HG02588 (cell line): ENCODE results near the gene TRIM39.
"Not testable (repeated sequence)": the region's sequence is repeated elsewhere in the genome, so short reads cannot be mapped to it uniquely, and the experiment has no call there.

Experiments
- ATAC-seq: cut with Tn5 transposase; IDR thresholded peaks from one replicate; pipeline ENCODE4 v1.9.1; 2021; ENCODE audit warnings: mild to moderate bottlenecking, moderate library complexity; ENCODE audit not compliant: unreplicated experiment

The TRIM39 gene

DNA sequence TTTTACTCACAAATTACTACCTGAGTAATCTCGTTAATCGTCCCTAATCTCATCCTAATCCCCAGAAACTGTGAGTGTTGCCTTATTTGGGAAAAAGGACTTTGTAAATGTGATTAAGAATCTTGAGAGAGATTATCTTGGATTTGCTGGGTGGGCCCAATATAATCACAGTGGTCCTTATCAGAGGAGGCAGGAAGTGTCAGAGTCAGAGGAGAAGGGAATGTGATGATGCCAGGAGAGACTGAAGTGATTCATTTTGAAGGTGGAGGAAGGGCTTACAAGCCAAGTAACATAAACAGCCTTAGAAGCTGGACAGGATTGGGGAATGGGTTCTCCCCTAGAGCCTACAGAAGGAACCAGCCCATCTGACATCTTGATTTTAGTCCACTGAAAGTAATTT lies 34.9 kb downstream of the TRIM39 start:
- ATAC-seq = no peak

GRCh38 chr6:30363459-30363858 lies 36.7 kb downstream of the TRIM39 start:
- no peak for ATAC-seq

DNA sequence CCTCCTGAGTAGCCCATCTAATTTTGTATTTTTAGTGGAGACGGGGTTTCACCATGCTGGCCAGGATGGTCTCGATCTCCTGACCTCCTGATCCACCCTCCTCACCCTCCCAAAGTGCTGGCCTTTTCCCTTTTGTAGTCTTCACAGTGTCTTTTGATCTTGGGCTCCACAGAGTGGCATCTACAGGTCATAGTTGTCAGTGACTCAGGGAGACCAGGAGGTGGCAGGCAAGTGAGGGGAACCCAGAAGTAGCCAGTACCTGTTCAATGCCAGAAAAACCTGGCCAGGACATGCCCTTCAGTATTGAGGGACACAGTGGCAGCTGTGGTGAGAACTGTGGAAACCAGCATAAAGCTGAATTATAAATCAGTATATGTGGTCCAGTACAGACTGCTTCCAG lies 37.9 kb downstream of the TRIM39 start:
- ATAC-seq = no peak

DNA sequence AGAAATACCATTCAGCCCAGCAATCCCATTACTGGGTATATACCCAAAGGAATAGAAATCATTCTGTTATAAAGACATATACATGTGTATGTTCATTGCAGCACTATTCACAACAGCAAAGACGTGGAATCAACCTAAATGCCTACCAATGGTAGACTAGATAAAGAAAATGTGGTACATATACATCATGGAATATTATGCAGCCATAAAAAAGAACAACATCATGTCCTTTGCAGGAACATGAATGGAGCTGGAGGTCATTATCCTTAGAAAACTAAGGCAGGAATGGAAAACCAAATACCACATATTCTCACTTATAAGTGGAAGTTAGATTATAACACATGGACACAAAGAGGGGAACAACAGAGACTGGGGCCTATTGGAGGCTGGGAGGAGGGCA lies 42.6 kb downstream of the TRIM39 start:
- not testable (repeated sequence) for ATAC-seq

GRCh38 chr6:30378290-30378937 lies 51.7 kb downstream of the TRIM39 start:
- no peak for ATAC-seq

GRCh38 chr6:30380464-30380863 lies 53.7 kb downstream of the TRIM39 start:
- no peak for ATAC-seq

DNA sequence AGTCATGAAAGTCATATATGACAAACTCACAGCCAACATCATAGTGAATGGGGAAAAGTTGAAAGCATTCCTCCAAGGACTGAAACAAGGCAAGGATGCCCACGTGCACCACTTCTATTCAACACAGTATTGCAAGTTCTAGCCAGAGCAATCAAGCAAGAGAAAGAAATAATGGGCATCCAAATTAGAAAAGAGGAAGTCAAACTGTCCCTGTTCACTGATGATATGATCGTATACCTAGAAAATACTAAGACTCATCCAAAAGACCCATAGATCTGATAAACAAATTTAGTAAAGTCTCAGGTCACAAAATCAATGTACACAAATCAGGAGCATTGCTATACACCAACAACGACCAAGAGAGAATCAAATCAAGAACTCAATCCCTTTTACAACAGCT lies 59.4 kb downstream of the TRIM39 start:
- ATAC-seq = no peak

DNA sequence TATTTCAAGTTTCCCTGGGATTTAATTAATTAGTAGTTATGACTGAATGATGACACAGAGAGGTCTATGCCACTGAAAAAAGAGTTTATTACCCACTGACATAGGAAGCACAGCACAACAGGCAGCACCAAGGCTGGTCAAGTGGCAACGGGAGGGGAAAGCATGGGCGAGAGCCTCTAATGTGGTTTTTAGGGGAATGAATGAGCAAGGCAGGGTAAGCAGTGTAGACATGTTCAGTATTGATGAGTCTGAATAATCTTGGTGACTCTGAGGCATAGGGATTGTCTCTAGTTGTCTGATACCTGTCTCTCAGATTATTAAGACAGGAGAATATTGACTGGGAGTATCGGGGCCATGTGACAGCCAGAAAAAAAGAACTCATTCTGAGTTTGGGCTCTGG lies 64.5 kb downstream of the TRIM39 start:
- ATAC-seq = no peak
